ENCODE results near the gene ZSCAN1. TPM values are rescaled to one million over a fixed set of nuclear protein-coding genes. Genes with fewer than 3 reads are reported as not detected.

Gene ZSCAN1
- polyA plus RNA-seq, 1 donor from 2014 or later: not detected

Other genes with a start within 250 kb of the ZSCAN1 start
- gene ZNF552, start 219.1 kb upstream of the ZSCAN1 start, polyA plus RNA-seq: 6.8 TPM
- gene ZNF587B, start 203.7 kb upstream of the ZSCAN1 start, polyA plus RNA-seq: 3.2 TPM
- gene ZNF587, start 184.2 kb upstream of the ZSCAN1 start, polyA plus RNA-seq: 10.5 TPM
- 37.1 TPM for gene ZNF814, start 145.0 kb upstream of the ZSCAN1 start, polyA plus RNA-seq
- gene ZNF417, start 117.4 kb upstream of the ZSCAN1 start, polyA plus RNA-seq: 4.5 TPM
- gene ZNF418, start 98.6 kb upstream of the ZSCAN1 start, polyA plus RNA-seq: 6.0 TPM
- gene ZNF256, start 86.3 kb upstream of the ZSCAN1 start, polyA plus RNA-seq: 7.8 TPM
- not detected for gene C19orf18, start 59.5 kb upstream of the ZSCAN1 start, polyA plus RNA-seq
- gene ZNF606, start 31.2 kb upstream of the ZSCAN1 start, polyA plus RNA-seq: 9.1 TPM
- 1.0 TPM for gene ZNF135, start 25.3 kb downstream of the ZSCAN1 start, polyA plus RNA-seq
- 23.2 TPM for gene ZSCAN18, start 64.2 kb downstream of the ZSCAN1 start, polyA plus RNA-seq
- gene ZNF329, start 116.8 kb downstream of the ZSCAN1 start, polyA plus RNA-seq: 8.2 TPM
- gene ZNF274, start 149.0 kb downstream of the ZSCAN1 start, polyA plus RNA-seq: 45.1 TPM
- gene ZNF544, start 194.9 kb downstream of the ZSCAN1 start, polyA plus RNA-seq: 32.4 TPM
- 0.98 TPM for gene ZNF8, start 244.9 kb downstream of the ZSCAN1 start, polyA plus RNA-seq